ENCODE data around the gene PGA5.
A peak's percentile ranks its signal among the peaks of the same experiment; 100 is the strongest.

The PGA5 gene

DNA sequence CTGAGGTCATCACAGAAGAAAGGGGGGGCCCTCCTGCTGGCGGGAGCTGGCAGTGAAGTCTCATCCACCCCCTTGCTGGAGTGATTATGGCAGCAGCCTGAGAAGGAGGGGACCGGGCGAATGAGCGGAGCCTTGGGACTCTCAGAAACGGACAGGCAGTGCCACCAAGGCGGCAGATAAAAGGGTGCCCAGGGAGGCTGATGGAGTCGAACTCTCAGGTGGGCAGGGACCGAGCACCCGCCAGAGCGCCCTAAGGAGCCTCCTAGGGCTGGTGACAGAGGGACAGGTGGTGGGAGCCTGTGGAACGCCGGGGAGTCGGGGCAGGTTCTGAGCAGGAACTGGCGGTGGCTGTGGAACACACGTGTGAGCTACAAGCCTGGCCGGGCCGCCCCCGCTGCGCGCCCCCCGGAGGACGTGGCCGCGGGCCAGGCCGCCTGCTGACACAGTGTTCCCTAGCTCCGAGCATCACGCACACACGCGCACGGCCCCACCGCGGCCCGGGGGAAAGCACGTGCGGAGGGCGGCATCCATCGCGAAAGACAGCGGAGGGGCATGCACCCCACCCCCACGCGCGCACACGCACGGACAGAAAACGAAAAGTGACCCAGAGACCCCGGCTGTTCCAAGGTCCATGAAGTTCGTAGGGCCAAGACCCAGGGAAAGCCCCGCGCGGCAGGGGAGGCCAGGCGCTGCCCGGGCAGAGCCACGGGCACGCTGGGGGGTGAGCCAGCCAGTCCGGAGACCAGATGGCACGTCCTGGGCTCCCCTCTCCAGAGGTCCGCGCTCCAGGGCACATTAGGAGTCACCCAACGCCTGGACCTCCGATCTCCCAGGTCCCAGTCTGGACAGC is 53.1 kb downstream of the PGA5 start:
- FAIRE-seq = no peak
- no peak for DNase-seq (ENCODE audit: low spot score)

DNA sequence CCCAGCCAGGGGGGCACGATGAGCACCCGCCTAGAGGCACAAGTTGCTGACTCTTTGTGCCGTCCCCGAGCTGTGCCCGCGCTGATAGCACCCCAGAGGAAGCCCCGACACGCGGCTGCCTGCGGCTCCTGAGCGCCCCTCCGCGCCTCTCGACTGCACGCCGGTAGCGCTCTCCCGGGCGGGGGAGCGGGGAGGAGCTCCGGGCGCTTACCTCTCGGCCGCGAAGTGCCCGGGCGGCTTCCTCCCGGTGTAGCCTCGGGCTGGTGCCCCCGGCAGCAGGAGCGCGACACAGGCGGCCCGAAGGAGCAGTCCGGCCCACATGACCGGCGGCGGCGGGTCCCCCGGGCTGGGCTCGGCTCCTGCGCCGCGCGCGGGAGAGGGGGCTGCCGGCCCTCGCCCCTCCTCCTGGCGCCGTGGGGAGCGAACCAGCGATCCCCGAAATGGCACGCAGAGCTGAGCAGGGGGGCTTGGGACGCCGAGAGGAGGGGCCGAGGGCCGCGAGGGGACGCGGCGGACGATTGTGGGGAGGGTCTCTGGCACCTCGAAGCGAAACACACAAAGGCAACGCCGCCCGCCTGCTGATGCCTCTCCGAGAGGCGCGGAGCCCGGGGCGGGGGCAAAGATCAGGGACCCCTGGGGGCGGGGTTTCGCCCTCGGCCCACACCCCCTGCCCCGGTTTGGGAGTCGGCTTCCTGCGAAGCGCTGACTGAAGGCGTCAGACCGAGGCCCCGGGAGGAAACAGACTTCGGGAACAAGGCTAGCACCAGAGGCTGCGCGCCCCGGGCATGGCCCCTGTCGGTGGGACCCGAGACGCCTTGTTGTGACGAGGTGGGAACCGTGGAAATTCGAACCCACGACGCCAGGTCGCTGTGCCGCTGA is 54.0 kb downstream of the PGA5 start, which contains the start of gene VWCE:
TSS of gene VWCE (minus strand) at position 600 of the 879 bp plus-strand sequence. CDS start at position 321, 279 bp downstream.
- FAIRE-seq (no peak), DNase-seq (ENCODE audit: low spot score) (no peak)

DNA sequence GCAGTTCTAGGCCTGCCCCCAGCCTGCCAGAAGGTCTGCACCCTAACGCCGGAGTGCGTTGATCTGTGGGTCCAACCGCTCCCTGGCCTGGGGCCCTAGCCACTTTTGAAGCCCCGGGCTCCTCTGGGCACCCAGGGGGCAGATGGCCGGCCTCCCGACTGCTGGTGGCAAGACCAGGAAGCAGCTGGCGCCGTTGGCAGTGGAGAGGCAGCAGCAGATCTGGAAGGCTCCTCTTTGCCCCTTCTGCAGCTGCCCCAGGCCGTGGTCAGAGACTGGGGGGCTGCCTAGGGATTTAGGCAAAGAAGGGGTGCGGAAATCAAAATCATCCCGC is 54.6 kb downstream of the PGA5 start:
- DNase-seq (ENCODE audit: low spot score) (no peak), FAIRE-seq (no peak)

DNA sequence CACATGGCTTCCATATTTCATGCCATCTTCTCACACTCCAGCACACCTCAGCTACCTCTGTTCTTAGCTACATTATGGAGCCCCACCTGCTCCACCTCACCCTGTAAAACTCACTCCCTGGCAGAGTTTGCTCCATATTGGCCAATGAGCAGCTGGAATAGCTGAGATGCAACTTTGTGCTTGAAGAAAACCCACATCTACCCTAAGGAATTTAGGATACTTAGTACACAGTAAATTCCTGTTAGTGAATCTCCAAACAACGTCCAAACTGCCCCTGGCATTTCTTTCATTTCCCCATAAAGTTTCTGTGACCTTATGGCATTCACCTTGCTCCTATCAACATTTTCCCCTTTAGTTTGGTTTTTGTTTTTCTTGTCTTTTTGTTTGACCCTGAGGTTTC is 56.4 kb downstream of the PGA5 start:
- FAIRE-seq (no peak), DNase-seq (ENCODE audit: low spot score) (peak; percentile 40)

DNA sequence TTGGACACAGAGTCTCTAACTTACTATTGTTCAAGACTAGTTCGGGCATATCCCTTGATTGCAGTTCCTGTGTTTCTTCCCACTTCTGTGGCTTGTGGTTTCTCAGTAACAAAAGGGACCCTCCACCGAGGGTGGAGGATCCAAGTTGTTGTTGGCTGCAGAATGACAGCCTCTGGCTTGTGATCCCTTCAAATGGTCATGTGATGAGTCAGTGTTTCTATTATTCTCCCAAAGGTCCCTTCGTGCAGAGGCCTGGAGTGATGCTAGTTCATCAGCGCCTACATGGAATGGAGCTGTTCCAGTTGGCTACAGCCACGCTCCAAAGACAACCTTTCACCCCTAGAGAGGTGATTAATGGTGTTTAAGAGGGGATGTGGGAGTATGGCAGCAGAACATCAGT is 56.8 kb downstream of the PGA5 start:
- DNase-seq (ENCODE audit: low spot score) = peak; percentile 85

DNA sequence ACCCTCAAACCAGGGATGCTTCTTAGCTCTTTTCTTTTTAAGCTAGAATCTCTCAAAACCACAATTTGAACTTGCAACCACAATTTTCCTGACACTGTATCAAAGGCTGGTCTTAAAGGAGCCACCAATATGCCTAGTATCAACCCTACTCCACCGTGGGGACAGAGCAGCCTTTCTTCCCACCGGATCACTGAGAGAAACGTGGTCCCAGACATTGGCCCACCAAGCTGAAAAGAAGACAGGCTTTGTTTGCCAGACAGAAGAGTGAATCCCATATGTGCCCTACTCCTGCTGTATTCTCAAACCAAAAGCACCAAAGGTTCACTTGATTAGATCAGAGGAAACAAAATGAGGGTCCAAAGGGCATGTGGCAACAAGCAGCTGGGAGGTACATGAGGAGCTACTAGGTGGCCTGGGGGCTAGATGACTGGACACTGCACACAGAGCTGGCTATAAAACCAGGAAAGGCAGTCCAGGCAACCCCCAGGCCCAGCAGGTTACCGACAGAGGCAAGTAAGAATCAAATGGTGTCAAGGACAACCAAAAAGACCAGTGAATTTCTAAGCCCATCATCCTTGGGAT is 57.8 kb downstream of the PGA5 start:
- FAIRE-seq (no peak), DNase-seq (ENCODE audit: low spot score) (no peak)

More for the DNA sequence above, 56.8 kb downstream of the PGA5 start:
- no peak for FAIRE-seq
